DLD1 (cell line): ENCODE data around the gene ADISSP.

Experiments
- in situ Hi-C: cut with HindIII; loops from 2 replicates; pipeline ENCODE4 v1.10.0; 2017; ENCODE audit warnings: low sequenced_read_pairs

ADISSP gene

GRCh38 chr20:3755814-3756480 is 11.6 kb downstream of the ADISSP start:
- in situ Hi-C loops, result no loop called here

- in situ Hi-C loops, result no loop called here
These were observed 12.3 kb downstream of the ADISSP start for GRCh38 chr20:3755269-3755668.

GRCh38 chr20:3754276-3754630 is 13.3 kb downstream of the ADISSP start:
- in situ Hi-C loops, result no loop called here

- in situ Hi-C loops, result no loop called here
These were observed 13.9 kb downstream of the ADISSP start for GRCh38 chr20:3753501-3754275.

GRCh38 chr20:3753098-3753497 is 14.5 kb downstream of the ADISSP start:
- in situ Hi-C loops, result no loop called here

GRCh38 chr20:3752386-3752759 is 15.2 kb downstream of the ADISSP start:
- in situ Hi-C loops, result no loop called here

- in situ Hi-C loops, result no loop called here
These were observed 15.7 kb downstream of the ADISSP start for GRCh38 chr20:3751675-3752385.

GRCh38 chr20:3751305-3751674 is 16.3 kb downstream of the ADISSP start:
- in situ Hi-C loops, result no loop called here

- in situ Hi-C loops, result loop anchor here (25.0 kb wide), 1 partner anchor 113 kb away; no protein-coding TSS in a partner anchor
These were observed 17.6 kb downstream of the ADISSP start for GRCh38 chr20:3749689-3750531.

- in situ Hi-C loops, result loop anchor here (25.0 kb wide), 1 partner anchor 112 kb away; no protein-coding TSS in a partner anchor
These were observed 18.4 kb downstream of the ADISSP start for GRCh38 chr20:3749087-3749688.

- in situ Hi-C loops, result loop anchor here (25.0 kb wide), 1 partner anchor 111 kb away; no protein-coding TSS in a partner anchor
These were observed 19.5 kb downstream of the ADISSP start for GRCh38 chr20:3748073-3748472.

GRCh38 chr20:3747471-3747870 is 20.1 kb downstream of the ADISSP start:
- in situ Hi-C loops, result loop anchor here (25.0 kb wide), 1 partner anchor 110 kb away; no protein-coding TSS in a partner anchor

- in situ Hi-C loops, result loop anchor here (25.0 kb wide), 1 partner anchor 108 kb away; no protein-coding TSS in a partner anchor
These were observed 21.8 kb downstream of the ADISSP start for GRCh38 chr20:3745686-3746173.

GRCh38 chr20:3744806-3745685 is 22.5 kb downstream of the ADISSP start:
- in situ Hi-C loops, result loop anchor here (25.0 kb wide), 1 partner anchor 108 kb away; no protein-coding TSS in a partner anchor

GRCh38 chr20:3744037-3744436 is 23.5 kb downstream of the ADISSP start:
- in situ Hi-C loops, result loop anchor here (25.0 kb wide), 1 partner anchor 107 kb away; no protein-coding TSS in a partner anchor

GRCh38 chr20:3743251-3743650 is 24.3 kb downstream of the ADISSP start:
- in situ Hi-C loops, result loop anchor here (25.0 kb wide), 1 partner anchor 106 kb away; no protein-coding TSS in a partner anchor

GRCh38 chr20:3741836-3742458 is 25.6 kb downstream of the ADISSP start:
- in situ Hi-C loops, result loop anchor here (25.0 kb wide), 1 partner anchor 105 kb away; no protein-coding TSS in a partner anchor

- in situ Hi-C loops, result loop anchor here (25.0 kb wide), 1 partner anchor 103 kb away; no protein-coding TSS in a partner anchor
These were observed 26.8 kb downstream of the ADISSP start for GRCh38 chr20:3740615-3741301.
